Esophagus muscularis mucosa (tissue), 4 donors: ENCODE data around the gene HSD11B1.

Experiments
- EP300 ChIP-seq: sonication (generic); formaldehyde crosslinking; IDR thresholded peaks from one replicate; pipeline ENCODE4 v1.6.1; 2017; ENCODE audit warnings: antibody characterized with exemption
- POLR2A ChIP-seq: fragments of 450-650 bp; IDR thresholded peaks from one replicate; pipeline ENCODE4 v1.6.1; 2017; ENCODE audit warnings: antibody characterized with exemption, moderate library complexity, mild to moderate bottlenecking, low read depth
- POLR2AphosphoS5 ChIP-seq, 2 donors: sonication (generic); formaldehyde crosslinking; IDR thresholded peaks; one replicate each; pipeline ENCODE4 v1.6.1; 2017; ENCODE audit warnings: antibody characterized with exemption in 2 of 2
- TF ChIP-seq, protein P1 (sequence below), 3 experiments: fragments of 200-600 bp in 2 of 3; fragments of 450-650 bp in 1 of 3; sonication (generic) in 2 of 3; IDR thresholded peaks; one replicate each; pipeline ENCODE4 v1.5.1; 2017 to 2019; ENCODE audit warnings: antibody characterized with exemption in 3 of 3, mild to moderate bottlenecking in 2 of 3, moderate library complexity in 1 of 3

DNA sequence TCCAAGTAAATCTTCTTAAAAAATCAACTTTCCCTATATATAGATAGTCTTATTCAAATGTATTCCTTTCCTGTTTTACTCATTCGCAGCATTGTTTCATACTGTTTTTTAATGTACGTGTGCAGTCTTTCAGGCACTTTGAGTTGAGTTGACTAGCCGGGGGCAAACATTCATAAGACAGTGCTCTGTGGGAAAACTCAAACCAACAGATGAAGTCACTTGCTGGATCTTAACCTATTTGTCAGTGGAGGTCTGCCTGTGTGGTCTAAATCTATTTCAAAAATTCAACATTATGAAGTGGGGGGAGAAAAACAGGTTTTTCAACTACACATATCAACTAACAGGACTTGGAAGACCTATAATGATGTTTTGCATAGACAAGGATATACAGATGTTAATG lies 6.2 kb downstream of the HSD11B1 start:
- TF ChIP-seq, protein P1, sequence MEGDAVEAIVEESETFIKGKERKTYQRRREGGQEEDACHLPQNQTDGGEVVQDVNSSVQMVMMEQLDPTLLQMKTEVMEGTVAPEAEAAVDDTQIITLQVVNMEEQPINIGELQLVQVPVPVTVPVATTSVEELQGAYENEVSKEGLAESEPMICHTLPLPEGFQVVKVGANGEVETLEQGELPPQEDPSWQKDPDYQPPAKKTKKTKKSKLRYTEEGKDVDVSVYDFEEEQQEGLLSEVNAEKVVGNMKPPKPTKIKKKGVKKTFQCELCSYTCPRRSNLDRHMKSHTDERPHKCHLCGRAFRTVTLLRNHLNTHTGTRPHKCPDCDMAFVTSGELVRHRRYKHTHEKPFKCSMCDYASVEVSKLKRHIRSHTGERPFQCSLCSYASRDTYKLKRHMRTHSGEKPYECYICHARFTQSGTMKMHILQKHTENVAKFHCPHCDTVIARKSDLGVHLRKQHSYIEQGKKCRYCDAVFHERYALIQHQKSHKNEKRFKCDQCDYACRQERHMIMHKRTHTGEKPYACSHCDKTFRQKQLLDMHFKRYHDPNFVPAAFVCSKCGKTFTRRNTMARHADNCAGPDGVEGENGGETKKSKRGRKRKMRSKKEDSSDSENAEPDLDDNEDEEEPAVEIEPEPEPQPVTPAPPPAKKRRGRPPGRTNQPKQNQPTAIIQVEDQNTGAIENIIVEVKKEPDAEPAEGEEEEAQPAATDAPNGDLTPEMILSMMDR (IDR thresholded peaks at IDR 0.05), result no peak
- no peak for TF ChIP-seq POLR2AphosphoS5 (IDR thresholded peaks at IDR 0.05)
- no peak for TF ChIP-seq POLR2A
- no peak for TF ChIP-seq EP300
